ENCODE measurements around the gene ATRN. TPM values are rescaled to one million over a fixed set of nuclear protein-coding genes. Genes with fewer than 3 reads are reported as not detected.
A peak's percentile ranks its signal among the peaks of the same experiment; 100 is the strongest.
"Not testable (repeated sequence)": the region's sequence is repeated elsewhere in the genome, so short reads cannot be mapped to it uniquely, and the experiment has no call there.

Gene ATRN
- total and polyA plus RNA-seq, 2 donors from 2014 or later = 15.7 to 48.1 TPM

DNA sequence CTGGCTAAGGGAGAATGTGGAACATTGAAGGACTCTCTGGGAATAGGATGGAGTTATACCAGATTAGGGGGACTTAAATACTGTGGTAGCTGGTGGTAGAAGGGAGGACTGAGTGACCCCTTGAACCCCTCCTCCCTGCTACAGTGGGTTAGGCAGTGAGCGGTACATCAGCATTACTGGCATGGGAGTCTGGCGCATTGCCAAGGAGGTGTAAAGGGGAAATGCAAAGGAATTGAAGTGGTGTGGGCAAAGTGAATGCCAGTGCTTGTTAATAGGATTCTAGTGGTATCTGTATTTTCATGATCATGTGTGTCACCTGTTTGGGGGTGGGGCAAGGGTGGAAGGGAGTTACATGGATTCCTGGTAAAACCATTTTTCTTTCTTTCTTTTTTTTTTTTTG is 132.3 kb downstream of the ATRN start:
- no peak overlapping the region for H3K4me3 ChIP-seq (ENCODE audit: low read length in 3 of 3)
- H3K4me1 ChIP-seq (ENCODE audit: control insufficient read depth in 2 of 3, insufficient read depth in 2 of 3, low read depth in 1 of 3, low read length in 3 of 3) = no peaks in the 10 kb centered on the region
- intact Hi-C loops (cut with DNase I) = no loop called here
- TF ChIP-seq, protein P1, sequence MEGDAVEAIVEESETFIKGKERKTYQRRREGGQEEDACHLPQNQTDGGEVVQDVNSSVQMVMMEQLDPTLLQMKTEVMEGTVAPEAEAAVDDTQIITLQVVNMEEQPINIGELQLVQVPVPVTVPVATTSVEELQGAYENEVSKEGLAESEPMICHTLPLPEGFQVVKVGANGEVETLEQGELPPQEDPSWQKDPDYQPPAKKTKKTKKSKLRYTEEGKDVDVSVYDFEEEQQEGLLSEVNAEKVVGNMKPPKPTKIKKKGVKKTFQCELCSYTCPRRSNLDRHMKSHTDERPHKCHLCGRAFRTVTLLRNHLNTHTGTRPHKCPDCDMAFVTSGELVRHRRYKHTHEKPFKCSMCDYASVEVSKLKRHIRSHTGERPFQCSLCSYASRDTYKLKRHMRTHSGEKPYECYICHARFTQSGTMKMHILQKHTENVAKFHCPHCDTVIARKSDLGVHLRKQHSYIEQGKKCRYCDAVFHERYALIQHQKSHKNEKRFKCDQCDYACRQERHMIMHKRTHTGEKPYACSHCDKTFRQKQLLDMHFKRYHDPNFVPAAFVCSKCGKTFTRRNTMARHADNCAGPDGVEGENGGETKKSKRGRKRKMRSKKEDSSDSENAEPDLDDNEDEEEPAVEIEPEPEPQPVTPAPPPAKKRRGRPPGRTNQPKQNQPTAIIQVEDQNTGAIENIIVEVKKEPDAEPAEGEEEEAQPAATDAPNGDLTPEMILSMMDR (IDR thresholded peaks at IDR 0.05; ENCODE audit: borderline replicate concordance, extremely low read depth, insufficient read depth) = no peak
- peak in 2 of 5 donors; percentile 11 to 14 for DNase-seq
- no peak overlapping the region for H3K27ac ChIP-seq (ENCODE audit: low read depth in 2 of 2, low read length in 2 of 2)
- H3K9me3 ChIP-seq (ENCODE audit: control insufficient read depth in 2 of 3, insufficient read depth in 1 of 3, low read length in 3 of 3) = no peaks in the 10 kb centered on the region
- peaks cover 8 to 27% (median 19%) of the 10 kb centered on the region in 3 donors for H3K36me3 ChIP-seq (ENCODE audit: control insufficient read depth in 2 of 3, insufficient read depth in 3 of 3, low read length in 3 of 3)
- no peak overlapping the region for H3K9ac ChIP-seq (ENCODE audit: low read length in 3 of 3)
- no peaks in the 10 kb centered on the region for H3K27me3 ChIP-seq (ENCODE audit: control insufficient read depth, insufficient read depth, low read length)
- FAIRE-seq = no peak

DNA sequence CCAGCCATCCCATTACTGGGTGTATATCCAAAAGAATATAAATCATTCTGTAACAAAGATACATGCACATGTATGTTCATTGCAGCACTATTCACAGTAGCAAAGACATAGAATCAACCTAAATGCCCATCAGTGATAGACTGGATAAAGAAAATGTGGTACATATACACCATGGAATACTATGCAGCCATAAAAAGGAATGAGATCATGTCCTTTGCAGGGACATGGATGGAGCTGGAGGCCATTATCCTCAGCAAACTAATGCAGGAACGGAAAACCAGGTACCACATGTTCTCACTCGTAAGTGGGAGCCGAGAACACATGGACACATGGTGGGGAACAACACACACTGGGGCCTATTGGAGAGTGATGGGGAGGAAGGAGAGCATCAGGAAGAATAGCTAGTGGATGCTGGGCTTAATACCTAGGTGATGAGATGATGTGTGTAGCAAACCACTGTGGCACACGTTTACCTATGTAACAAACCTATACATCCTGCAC is 134.6 kb downstream of the ATRN start:
- H3K9ac ChIP-seq (ENCODE audit: low read length in 3 of 3); H3K4me1 ChIP-seq (ENCODE audit: control insufficient read depth in 2 of 3, insufficient read depth in 2 of 3, low read depth in 1 of 3, low read length in 3 of 3); H3K27ac ChIP-seq (ENCODE audit: low read depth in 2 of 2, low read length in 2 of 2); DNase-seq; FAIRE-seq; H3K9me3 ChIP-seq (ENCODE audit: control insufficient read depth in 2 of 3, insufficient read depth in 1 of 3, low read length in 3 of 3); H3K4me3 ChIP-seq (ENCODE audit: low read length in 3 of 3); H3K27me3 ChIP-seq (ENCODE audit: control insufficient read depth, insufficient read depth, low read length); intact Hi-C loops (cut with DNase I): not testable (repeated sequence)
- H3K36me3 ChIP-seq (ENCODE audit: control insufficient read depth in 2 of 3, insufficient read depth in 3 of 3, low read length in 3 of 3) = peaks cover 5 to 19% (median 16%) of the 10 kb centered on the region in 3 donors

DNA sequence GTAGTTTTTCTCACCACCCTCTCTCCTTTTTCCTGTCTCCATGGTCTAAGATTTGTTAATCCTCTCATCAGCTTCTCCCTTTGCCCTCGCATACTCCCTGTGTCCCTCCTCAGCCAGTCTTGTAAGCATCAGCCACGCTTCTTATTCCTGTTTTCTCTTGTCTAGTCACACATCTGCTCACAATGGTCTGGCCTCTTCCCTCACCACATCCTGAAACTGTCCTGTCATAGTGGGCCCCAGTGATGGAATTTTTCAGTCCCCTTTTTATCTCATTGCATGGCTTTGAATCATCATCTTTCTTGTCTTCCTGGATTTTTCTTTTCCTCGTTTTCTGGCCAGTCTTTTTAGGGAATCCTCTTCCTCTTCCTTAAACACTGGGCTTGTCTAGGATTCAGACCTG is 135.2 kb downstream of the ATRN start:
- intact Hi-C loops (cut with DNase I) = no loop called here
- H3K9me3 ChIP-seq (ENCODE audit: control insufficient read depth in 2 of 3, insufficient read depth in 1 of 3, low read length in 3 of 3) = no peaks in the 10 kb centered on the region
- H3K4me3 ChIP-seq (ENCODE audit: low read length in 3 of 3) = no peak overlapping the region
- FAIRE-seq = no peak
- TF ChIP-seq, protein P1 (IDR thresholded peaks at IDR 0.05; ENCODE audit: borderline replicate concordance, extremely low read depth, insufficient read depth) = no peak
- H3K9ac ChIP-seq (ENCODE audit: low read length in 3 of 3) = no peak overlapping the region
- DNase-seq = no peak
- H3K27me3 ChIP-seq (ENCODE audit: control insufficient read depth, insufficient read depth, low read length) = no peaks in the 10 kb centered on the region
- peaks cover 5 to 18% (median 16%) of the 10 kb centered on the region in 3 donors for H3K36me3 ChIP-seq (ENCODE audit: control insufficient read depth in 2 of 3, insufficient read depth in 3 of 3, low read length in 3 of 3)
- no peak overlapping the region for H3K27ac ChIP-seq (ENCODE audit: low read depth in 2 of 2, low read length in 2 of 2)
- no peaks in the 10 kb centered on the region for H3K4me1 ChIP-seq (ENCODE audit: control insufficient read depth in 2 of 3, insufficient read depth in 2 of 3, low read depth in 1 of 3, low read length in 3 of 3)

DNA sequence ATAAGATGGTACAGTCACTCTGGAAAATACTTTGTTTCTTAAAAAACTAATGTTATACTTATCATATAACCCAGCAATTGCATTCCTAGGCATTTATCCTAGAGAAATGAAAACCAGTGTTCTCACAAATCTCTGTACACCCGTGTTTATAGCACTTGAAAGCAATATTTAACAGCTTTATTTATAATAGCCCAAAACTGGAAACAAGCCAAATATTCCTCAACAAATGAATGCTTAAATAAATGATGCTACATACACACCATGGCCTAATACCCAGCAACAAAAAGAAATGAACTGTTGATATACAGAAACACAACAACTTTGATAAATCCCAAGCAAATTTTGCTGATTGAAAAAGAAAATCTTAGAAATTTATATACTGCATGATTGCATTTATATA is 141.1 kb downstream of the ATRN start:
- Histone ChIP-seq H3K4me1 (ENCODE audit: control insufficient read depth in 2 of 3, insufficient read depth in 2 of 3, low read depth in 1 of 3, low read length in 3 of 3) (no peaks in the 10 kb centered on the region), H3K9ac (ENCODE audit: low read length in 3 of 3) (no peak overlapping the region), H3K27me3 (ENCODE audit: control insufficient read depth, insufficient read depth, low read length) (no peaks in the 10 kb centered on the region), H3K27ac (ENCODE audit: low read depth in 2 of 2, low read length in 2 of 2) (no peak overlapping the region), H3K9me3 (ENCODE audit: control insufficient read depth in 2 of 3, insufficient read depth in 1 of 3, low read length in 3 of 3) (no peaks in the 10 kb centered on the region), H3K4me3 (ENCODE audit: low read length in 3 of 3) (no peak overlapping the region), H3K36me3 (ENCODE audit: control insufficient read depth in 2 of 3, insufficient read depth in 3 of 3, low read length in 3 of 3) (peaks cover 0 to 2% (median 0%) of the 10 kb centered on the region in 3 donors)
- intact Hi-C loops (cut with DNase I) = no loop called here
- FAIRE-seq (no peak), DNase-seq (no peak)
- TF ChIP-seq, protein P1 (IDR thresholded peaks at IDR 0.05; ENCODE audit: borderline replicate concordance, extremely low read depth, insufficient read depth) = no peak
